Peyer's patch (tissue), 4 donors: ENCODE results near the gene AKIP1. TPM values are rescaled to one million over a fixed set of nuclear protein-coding genes. Genes with fewer than 3 reads are reported as not detected.
"Not testable (repeated sequence)": the region's sequence is repeated elsewhere in the genome, so short reads cannot be mapped to it uniquely, and the experiment has no call there.

Experiments
- DNase-seq, 3 donors: peaks; one replicate each; pipeline ENCODE4 v3.0.0-alpha.2; 2017 to 2019
- H3K27ac ChIP-seq, 4 donors: fragments of 200-600 bp; sonication (generic); one replicate each; pipeline ENCODE4 v1.5.1; 2016 to 2019
- H3K27me3 ChIP-seq, 2 donors: fragments of 200-600 bp; sonication (generic); one replicate each; pipeline ENCODE4 v1.5.1; 2019
- H3K36me3 ChIP-seq, 3 donors: fragments of 200-600 bp; sonication (generic); one replicate each; pipeline ENCODE4 v1.5.1; 2016 to 2019
- H3K4me1 ChIP-seq, 4 donors: fragments of 200-600 bp; sonication (generic); one replicate each; pipeline ENCODE4 v1.5.1; 2016 to 2019
- H3K4me3 ChIP-seq, 4 donors: fragments of 200-600 bp; sonication (generic); 1 replicate in 3 of 4; 2 replicates in 1 of 4; pipeline ENCODE4 v1.5.1; 2016 to 2019; ENCODE audit warnings: mild to moderate bottlenecking in 1 of 4
- H3K9me3 ChIP-seq, 4 donors: fragments of 200-600 bp; sonication (generic); one replicate each; pipeline ENCODE4 v1.5.1; 2016 to 2019; ENCODE audit warnings: mild to moderate bottlenecking in 1 of 4
- POLR2A ChIP-seq, 2 donors: fragments of 450-650 bp; IDR thresholded peaks; one replicate each; pipeline ENCODE4 v1.5.1; 2017; ENCODE audit warnings: antibody characterized with exemption in 2 of 2, mild to moderate bottlenecking in 2 of 2, moderate library complexity in 2 of 2
- total RNA-seq, 4 donors: library from RNA; depleted of rRNA; stranded (reverse); fragments of >200 nt; gene quantifications; one replicate each; pipeline ENCODE4 v1.1.0, GENCODE V29; 2016
- TF ChIP-seq, protein P1 (sequence below), 6 experiments: fragments of 450-650 bp in 4 of 6; fragments of 200-600 bp in 2 of 6; sonication (generic) in 1 of 6; IDR thresholded peaks; one replicate each; pipeline ENCODE4 v1.5.1; 2017 to 2019; ENCODE audit warnings: antibody characterized with exemption in 6 of 6, mild to moderate bottlenecking in 3 of 6, moderate library complexity in 1 of 6

Gene AKIP1
- total RNA-seq, 4 donors from 2014 or later: 8.6 to 21.7 (median 12.5) TPM

DNA sequence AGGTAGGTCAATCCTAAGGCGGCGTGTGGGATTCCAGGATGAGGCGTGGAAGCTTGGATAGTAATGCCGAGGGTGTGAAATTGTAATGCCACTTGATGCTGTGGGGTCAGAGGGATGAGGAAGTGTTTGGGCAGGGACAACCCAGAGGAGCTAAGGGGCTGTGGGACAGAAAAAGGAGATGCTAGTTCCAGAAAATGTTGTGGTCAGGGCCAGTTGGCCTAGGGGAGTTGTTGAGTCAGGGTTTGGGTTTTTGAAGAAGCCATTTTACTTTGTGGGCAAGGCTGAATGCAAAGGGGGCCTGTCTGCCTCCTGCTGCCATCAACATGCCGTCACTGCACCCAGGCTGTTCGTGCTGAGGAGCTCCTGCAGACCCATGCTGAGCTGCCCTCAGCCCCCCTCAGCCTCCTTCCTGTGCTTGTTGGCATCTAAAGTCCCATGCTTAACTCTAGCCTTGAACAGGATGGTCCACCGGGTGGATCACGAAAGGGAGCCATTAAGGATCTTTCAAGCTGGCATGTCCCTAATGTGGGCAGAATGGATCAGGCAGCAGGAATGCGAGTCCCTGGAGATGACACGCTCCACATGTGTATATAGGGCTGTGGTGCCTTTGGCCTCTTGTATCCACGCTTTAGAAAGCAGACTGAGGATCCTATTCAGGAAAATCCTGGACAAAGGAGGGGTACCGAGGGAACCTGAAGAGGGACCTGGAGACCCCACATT, 19.6 kb downstream of the AKIP1 start:
- no peak for TF ChIP-seq POLR2A (IDR thresholded peaks at IDR 0.05)
- TF ChIP-seq, protein P1, sequence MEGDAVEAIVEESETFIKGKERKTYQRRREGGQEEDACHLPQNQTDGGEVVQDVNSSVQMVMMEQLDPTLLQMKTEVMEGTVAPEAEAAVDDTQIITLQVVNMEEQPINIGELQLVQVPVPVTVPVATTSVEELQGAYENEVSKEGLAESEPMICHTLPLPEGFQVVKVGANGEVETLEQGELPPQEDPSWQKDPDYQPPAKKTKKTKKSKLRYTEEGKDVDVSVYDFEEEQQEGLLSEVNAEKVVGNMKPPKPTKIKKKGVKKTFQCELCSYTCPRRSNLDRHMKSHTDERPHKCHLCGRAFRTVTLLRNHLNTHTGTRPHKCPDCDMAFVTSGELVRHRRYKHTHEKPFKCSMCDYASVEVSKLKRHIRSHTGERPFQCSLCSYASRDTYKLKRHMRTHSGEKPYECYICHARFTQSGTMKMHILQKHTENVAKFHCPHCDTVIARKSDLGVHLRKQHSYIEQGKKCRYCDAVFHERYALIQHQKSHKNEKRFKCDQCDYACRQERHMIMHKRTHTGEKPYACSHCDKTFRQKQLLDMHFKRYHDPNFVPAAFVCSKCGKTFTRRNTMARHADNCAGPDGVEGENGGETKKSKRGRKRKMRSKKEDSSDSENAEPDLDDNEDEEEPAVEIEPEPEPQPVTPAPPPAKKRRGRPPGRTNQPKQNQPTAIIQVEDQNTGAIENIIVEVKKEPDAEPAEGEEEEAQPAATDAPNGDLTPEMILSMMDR (IDR thresholded peaks at IDR 0.05): no peak
- no peak for DNase-seq
- no peaks in the 10 kb centered on the region for H3K9me3 ChIP-seq

DNA sequence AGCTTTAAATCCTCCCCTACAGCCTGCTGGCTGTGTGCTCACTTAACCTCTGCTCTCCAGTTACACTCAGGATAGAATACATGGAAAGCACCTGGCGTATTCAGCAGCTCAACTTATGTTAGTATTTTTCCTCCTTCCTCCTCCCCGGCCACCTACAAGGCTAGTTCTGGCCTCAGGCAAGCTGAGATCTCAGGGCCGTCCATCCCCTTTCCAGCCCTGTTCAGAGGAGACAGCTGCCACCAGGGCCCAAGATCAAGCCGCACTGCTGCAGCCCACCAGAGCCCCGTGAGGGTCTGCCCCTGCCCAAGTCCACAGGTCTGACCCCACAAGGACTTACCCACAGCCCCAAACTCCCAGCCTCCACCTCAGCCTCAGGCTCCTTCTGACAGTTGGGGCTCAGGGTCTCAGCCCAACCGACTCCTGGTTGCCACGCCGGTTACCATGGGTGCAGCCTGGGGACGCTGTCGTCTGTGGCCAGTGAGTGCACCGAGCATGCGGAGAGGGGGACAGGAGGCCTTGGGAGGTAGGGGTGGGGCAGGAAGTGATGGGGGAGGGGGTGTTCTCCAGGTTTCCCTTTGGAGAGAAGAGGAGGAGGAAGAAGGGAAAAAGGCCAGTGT, 21.7 kb downstream of the AKIP1 start, which contains the start of gene C11orf16:
TSS of gene C11orf16 (minus strand) at position 384 of the 617 bp plus-strand sequence. CDS start 639 bp downstream, outside the sequence.
- DNase-seq: no peak
- Histone ChIP-seq H3K4me3 (no peak within 1 kb of the TSS), H3K9me3 (no peaks in the 10 kb centered on the region), H3K4me1 (no peaks in the 10 kb centered on the region), H3K36me3 (no peaks in the 10 kb centered on the region), H3K27ac (no peak within 1 kb of the TSS), H3K27me3 (no peaks in the 10 kb centered on the region)
- TF ChIP-seq POLR2A (IDR thresholded peaks at IDR 0.05): no peak
- TF ChIP-seq, protein P1 (IDR thresholded peaks at IDR 0.05): no peak

More for the DNA sequence above, 19.6 kb downstream of the AKIP1 start:
- H3K4me1 ChIP-seq: no peaks in the 10 kb centered on the region
- H3K27ac ChIP-seq: no peak overlapping the region
- H3K36me3 ChIP-seq: no peaks in the 10 kb centered on the region
- no peak overlapping the region for H3K4me3 ChIP-seq
- H3K27me3 ChIP-seq: no peaks in the 10 kb centered on the region

DNA sequence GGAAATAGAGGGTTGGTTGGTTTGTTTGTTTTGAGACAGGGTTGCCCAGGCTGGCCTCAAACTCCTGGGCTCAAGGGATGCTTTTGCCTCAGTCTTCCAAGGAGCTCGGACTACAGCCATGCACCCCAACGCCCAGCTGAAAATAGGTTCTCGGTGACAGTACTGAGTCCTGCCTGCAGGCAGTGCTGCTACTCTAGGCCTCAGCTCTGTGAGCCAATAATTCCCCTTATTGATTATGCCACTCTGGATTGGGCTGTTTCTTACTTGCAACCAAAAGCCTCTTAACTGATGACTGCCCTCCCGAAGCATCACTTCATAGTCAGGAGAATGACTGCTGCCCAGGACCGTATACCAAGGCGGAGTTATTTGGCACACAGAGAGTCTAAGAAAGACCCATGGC, 22.9 kb downstream of the AKIP1 start:
- Histone ChIP-seq H3K27ac (no peak overlapping the region), H3K27me3 (no peaks in the 10 kb centered on the region), H3K4me3 (no peak overlapping the region), H3K36me3 (no peaks in the 10 kb centered on the region), H3K4me1 (no peaks in the 10 kb centered on the region), H3K9me3 (no peaks in the 10 kb centered on the region)
- TF ChIP-seq, protein P1 (IDR thresholded peaks at IDR 0.05): no peak
- no peak for TF ChIP-seq POLR2A (IDR thresholded peaks at IDR 0.05)
- no peak for DNase-seq

DNA sequence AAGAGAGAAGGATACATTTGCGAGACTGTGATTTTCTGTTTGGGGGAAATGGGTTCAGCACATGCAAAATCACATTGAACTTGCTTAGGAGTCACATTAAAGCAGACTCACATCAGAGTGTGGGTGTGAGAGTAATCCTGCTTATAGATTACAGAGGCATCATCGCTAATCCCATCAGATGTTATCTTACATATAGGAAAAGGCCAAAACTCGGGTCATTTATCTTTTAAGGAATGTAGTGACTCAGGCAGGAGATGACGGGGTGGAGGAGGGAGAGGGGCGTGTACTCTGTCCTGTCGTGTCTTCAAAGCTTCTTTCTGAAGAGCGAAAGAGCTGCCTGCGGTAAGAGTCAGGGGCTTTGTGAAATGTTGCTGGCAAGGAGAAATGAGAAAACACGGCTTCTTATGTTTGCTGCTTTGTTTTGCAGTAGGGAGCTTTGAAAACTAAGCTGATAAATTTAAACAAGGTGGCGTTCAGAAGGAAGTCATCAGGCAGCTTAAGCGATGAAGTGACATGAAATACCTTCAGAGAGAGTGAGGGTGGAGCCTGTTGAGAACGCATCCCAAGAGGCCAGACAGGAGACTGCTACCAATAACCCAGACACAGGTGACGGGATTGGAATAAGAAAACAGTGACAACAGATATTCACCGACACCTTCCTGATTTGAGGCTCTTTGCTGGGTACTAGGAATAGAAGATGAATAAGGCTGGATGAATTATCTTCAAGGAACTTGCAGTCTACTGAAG, 23.9 kb downstream of the AKIP1 start:
- DNase-seq: no peak

DNA sequence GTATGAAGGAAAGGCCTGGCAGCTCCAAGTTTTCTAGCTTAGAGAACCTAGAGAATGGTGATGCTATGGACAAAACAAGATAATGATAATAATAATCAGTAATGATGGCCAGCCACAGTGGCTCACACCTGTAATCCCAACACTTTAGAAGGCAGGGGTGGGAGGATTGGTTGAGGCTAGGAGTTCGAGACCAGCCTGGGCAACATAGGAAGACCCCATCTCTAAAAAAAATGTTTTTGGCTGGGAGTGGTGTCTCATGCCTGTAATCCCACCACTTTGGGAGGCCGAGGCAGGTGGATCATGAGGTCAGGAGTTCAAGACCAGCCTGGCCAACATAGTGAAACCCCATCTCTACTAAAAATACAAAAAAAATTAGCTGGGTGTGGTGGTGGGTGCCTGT, 24.8 kb downstream of the AKIP1 start:
- not testable (repeated sequence) for H3K27ac ChIP-seq, H3K4me1 ChIP-seq, H3K4me3 ChIP-seq, DNase-seq, H3K27me3 ChIP-seq, H3K9me3 ChIP-seq, H3K36me3 ChIP-seq

More for the DNA sequence above, 23.9 kb downstream of the AKIP1 start:
- Histone ChIP-seq H3K36me3 (no peaks in the 10 kb centered on the region), H3K4me3 (no peak overlapping the region), H3K27me3 (no peaks in the 10 kb centered on the region), H3K9me3 (no peaks in the 10 kb centered on the region), H3K4me1 (no peaks in the 10 kb centered on the region), H3K27ac (no peak overlapping the region)
- TF ChIP-seq, protein P1 (IDR thresholded peaks at IDR 0.05): no peak
- TF ChIP-seq POLR2A (IDR thresholded peaks at IDR 0.05): no peak

DNA sequence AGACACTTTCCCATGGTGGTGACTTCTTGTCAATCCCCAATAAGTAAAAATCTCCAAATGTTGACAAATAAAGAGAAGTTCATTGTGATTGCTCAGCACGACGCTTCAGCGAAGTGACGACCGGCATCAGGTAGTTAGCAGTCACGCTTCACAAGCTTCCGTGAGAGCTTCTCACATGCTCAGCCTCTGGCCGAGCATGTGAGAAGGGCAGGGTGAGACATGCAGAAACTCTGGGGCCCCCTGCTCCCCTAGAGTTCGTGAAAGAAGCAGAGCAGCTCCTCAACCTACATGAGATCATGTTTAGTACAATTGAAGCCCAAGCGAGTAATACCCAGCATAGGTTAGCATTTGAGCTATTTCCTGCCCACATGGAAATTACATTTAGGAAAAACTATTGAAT, 26.2 kb downstream of the AKIP1 start:
- no peak overlapping the region for H3K4me3 ChIP-seq
- DNase-seq: no peak
- H3K27me3 ChIP-seq: no peaks in the 10 kb centered on the region
- H3K9me3 ChIP-seq: no peaks in the 10 kb centered on the region
- H3K27ac ChIP-seq: no peak overlapping the region
- H3K36me3 ChIP-seq: no peaks in the 10 kb centered on the region
- H3K4me1 ChIP-seq: no peaks in the 10 kb centered on the region
- TF ChIP-seq, protein P1 (IDR thresholded peaks at IDR 0.05): no peak
- TF ChIP-seq POLR2A (IDR thresholded peaks at IDR 0.05): no peak
